IPS-20b (cell line): ENCODE results near the gene GBP1.
"Not testable (repeated sequence)": the region's sequence is repeated elsewhere in the genome, so short reads cannot be mapped to it uniquely, and the experiment has no call there.

Experiments used
- H3K27ac ChIP-seq: one replicate; pipeline ENCODE4 v1.5.1; 2013; ENCODE audit warnings: low read length
- H3K27me3 ChIP-seq: 2 replicates; pipeline ENCODE4 v1.6.1; 2013; ENCODE audit warnings: mild to moderate bottlenecking, low read length, inconsistent platforms; ENCODE audit not compliant: insufficient read depth
- H3K36me3 ChIP-seq: 2 replicates; pipeline ENCODE4 v1.6.1; 2013; ENCODE audit warnings: low read depth, mild to moderate bottlenecking, inconsistent platforms, low read length, moderate library complexity; ENCODE audit not compliant: insufficient read depth
- H3K4me1 ChIP-seq: 2 replicates; pipeline ENCODE4 v1.6.1; 2013; ENCODE audit warnings: mild to moderate bottlenecking, control low read depth, inconsistent platforms, low read length, moderate library complexity; ENCODE audit not compliant: insufficient read depth
- H3K4me3 ChIP-seq: 2 replicates; pipeline ENCODE4 v1.5.1; 2013; ENCODE audit warnings: mild to moderate bottlenecking, low read length, inconsistent platforms
- H3K9ac ChIP-seq: 2 replicates; pipeline ENCODE4 v1.6.1; 2013; ENCODE audit warnings: low read depth, mild to moderate bottlenecking, inconsistent platforms, low read length, moderate library complexity
- H3K9me3 ChIP-seq: 2 replicates; pipeline ENCODE4 v1.6.1; 2013; ENCODE audit warnings: mild to moderate bottlenecking, low read depth, low read length, inconsistent platforms; ENCODE audit not compliant: insufficient read depth

Gene GBP1

DNA sequence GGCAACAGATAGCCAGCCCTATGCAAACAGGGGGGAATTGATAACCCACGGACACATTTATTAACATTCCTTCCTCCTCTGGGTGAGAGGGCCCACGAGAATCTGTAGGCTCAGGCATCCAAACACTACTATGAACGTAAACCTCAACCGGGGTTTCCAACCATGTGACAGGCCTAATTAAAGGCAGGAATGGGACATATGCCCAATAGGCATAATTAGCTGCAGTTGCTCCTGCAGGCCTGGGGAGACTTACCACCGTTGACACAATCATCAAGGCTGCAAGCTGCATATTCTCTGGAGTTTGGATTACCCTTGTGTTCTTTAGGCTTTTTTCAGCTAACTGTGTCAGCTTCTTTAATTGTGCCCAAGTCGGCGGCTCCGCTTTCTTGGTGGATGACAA lies 22.2 kb upstream of the GBP1 start:
- Histone ChIP-seq H3K36me3 (no peaks in the 10 kb centered on the region), H3K4me3 (no peak overlapping the region), H3K4me1 (peaks cover 2% of the 10 kb centered on the region; the same call in 1 of the 2 replicates), H3K9ac (no peak overlapping the region), H3K9me3 (no peaks in the 10 kb centered on the region), H3K27ac (no peak overlapping the region), H3K27me3 (no peaks in the 10 kb centered on the region)

GRCh38 chr1:89085781-89086180 lies 20.8 kb upstream of the GBP1 start:
- H3K9me3 ChIP-seq = peaks cover 5% of the 10 kb centered on the region; the same call in 1 of the 2 replicates
- H3K4me1 ChIP-seq = peaks cover 2% of the 10 kb centered on the region; the same call in 1 of the 2 replicates
- H3K36me3 ChIP-seq = no peaks in the 10 kb centered on the region
- H3K4me3 ChIP-seq = no peak overlapping the region
- no peak overlapping the region for H3K9ac ChIP-seq
- H3K27me3 ChIP-seq = no peaks in the 10 kb centered on the region
- no peak overlapping the region for H3K27ac ChIP-seq

DNA sequence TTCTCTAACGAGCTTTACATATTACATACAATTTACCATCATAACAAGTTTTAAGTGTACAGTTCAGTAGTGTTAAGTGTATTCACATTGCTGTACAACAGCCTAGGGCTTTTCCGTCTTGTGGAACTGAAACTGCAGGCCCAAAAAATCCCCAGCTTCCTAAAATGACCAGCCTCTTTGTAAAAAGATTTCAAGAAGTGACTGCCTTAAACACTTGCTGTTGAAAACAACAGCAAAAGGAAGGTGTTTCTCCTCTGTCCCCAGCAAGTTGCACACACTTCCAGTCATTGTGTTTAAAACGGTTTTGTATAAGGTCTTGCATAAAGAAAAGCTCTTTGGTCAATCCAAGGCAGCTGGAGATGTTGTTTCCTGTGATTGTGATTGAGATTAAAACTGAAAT lies 16.0 kb upstream of the GBP1 start:
- H3K9ac ChIP-seq = no peak overlapping the region

DNA sequence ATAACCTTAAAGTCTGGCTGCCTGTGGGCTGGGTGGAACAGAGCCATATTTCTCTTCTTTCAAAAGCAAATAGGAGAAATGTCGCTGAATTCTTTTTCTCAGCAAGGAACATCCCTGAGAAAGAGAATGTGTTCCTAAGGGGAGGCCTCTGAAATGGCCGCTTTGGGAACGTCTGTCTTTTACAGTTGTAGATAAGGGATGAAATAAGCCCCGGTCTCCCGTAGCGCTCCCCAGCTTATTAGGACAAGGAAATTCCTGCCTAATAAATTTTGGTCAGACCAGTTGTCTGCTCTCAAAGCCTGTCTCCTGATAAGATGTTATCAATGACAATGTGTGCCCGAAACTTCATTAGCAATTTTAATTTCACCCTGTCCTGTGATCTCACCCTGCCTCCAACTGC lies 15.1 kb upstream of the GBP1 start:
- H3K4me3 ChIP-seq, H3K4me1 ChIP-seq, H3K27me3 ChIP-seq, H3K36me3 ChIP-seq, H3K27ac ChIP-seq, H3K9ac ChIP-seq: not testable (repeated sequence)
- peaks cover 15% of the 10 kb centered on the region for H3K9me3 ChIP-seq

More for the DNA sequence above, 16.0 kb upstream of the GBP1 start:
- Histone ChIP-seq H3K27me3 (no peaks in the 10 kb centered on the region), H3K4me3 (no peak overlapping the region), H3K4me1 (no peaks in the 10 kb centered on the region; the same call in 1 of the 2 replicates), H3K27ac (no peak overlapping the region), H3K36me3 (no peaks in the 10 kb centered on the region), H3K9me3 (peaks cover 15% of the 10 kb centered on the region)

- H3K4me3 ChIP-seq, H3K9ac ChIP-seq, H3K27me3 ChIP-seq, H3K27ac ChIP-seq, H3K4me1 ChIP-seq, H3K36me3 ChIP-seq, H3K9me3 ChIP-seq: not testable (repeated sequence)
These were observed 7.6 kb upstream of the GBP1 start for GRCh38 chr1:89072466-89073065.

GRCh38 chr1:89070509-89070908 lies 5.5 kb upstream of the GBP1 start:
- H3K36me3 ChIP-seq = no peaks in the 10 kb centered on the region
- no peak overlapping the region for H3K9ac ChIP-seq
- no peak overlapping the region for H3K27ac ChIP-seq
- H3K4me1 ChIP-seq = no peaks in the 10 kb centered on the region
- no peaks in the 10 kb centered on the region for H3K27me3 ChIP-seq
- no peaks in the 10 kb centered on the region for H3K9me3 ChIP-seq
- H3K4me3 ChIP-seq = no peak overlapping the region

GRCh38 chr1:89069951-89070350 lies 4.9 kb upstream of the GBP1 start:
- Histone ChIP-seq H3K27me3 (no peaks in the 10 kb centered on the region), H3K36me3 (no peaks in the 10 kb centered on the region), H3K9ac (no peak overlapping the region), H3K27ac (no peak overlapping the region), H3K4me1 (no peaks in the 10 kb centered on the region), H3K4me3 (no peak overlapping the region), H3K9me3 (no peaks in the 10 kb centered on the region)

GRCh38 chr1:89068291-89068690 lies 3.3 kb upstream of the GBP1 start:
- no peaks in the 10 kb centered on the region for H3K9me3 ChIP-seq
- H3K4me1 ChIP-seq = no peaks in the 10 kb centered on the region
- H3K36me3 ChIP-seq = no peaks in the 10 kb centered on the region
- no peaks in the 10 kb centered on the region for H3K27me3 ChIP-seq
- no peak overlapping the region for H3K4me3 ChIP-seq
- H3K9ac ChIP-seq = no peak overlapping the region
- H3K27ac ChIP-seq = no peak overlapping the region

GRCh38 chr1:89064632-89065031 lies 376 bp downstream of the GBP1 start:
- Histone ChIP-seq H3K9ac (no peak overlapping the region), H3K9me3 (no peaks in the 10 kb centered on the region), H3K4me1 (no peaks in the 10 kb centered on the region), H3K27me3 (no peaks in the 10 kb centered on the region), H3K27ac (no peak overlapping the region), H3K36me3 (no peaks in the 10 kb centered on the region), H3K4me3 (no peak overlapping the region)

GRCh38 chr1:89063094-89063493 lies 1.9 kb downstream of the GBP1 start:
- H3K27me3 ChIP-seq = no peaks in the 10 kb centered on the region
- no peaks in the 10 kb centered on the region for H3K4me1 ChIP-seq
- H3K9me3 ChIP-seq = no peaks in the 10 kb centered on the region
- no peak overlapping the region for H3K9ac ChIP-seq
- H3K4me3 ChIP-seq = no peak overlapping the region
- no peak overlapping the region for H3K27ac ChIP-seq
- no peaks in the 10 kb centered on the region for H3K36me3 ChIP-seq

DNA sequence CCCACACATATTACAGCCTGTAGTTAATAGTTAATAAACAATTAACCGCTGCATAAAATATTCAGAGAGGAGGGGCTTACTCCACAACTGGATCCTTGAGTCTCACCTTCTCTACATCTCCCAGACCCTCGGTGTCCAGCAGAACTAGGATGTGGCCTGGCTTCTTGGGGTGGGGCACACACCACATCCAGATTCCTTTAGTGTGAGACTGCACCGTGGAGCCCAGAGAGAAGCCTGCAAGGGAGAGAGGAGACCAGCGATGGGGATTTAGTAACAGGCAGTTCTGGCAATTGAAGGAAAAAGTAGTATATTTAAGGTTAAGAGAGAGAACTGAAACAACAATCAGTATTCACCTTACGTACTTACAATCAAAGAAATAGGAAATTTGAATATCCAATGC lies 4.9 kb downstream of the GBP1 start:
- Histone ChIP-seq H3K9ac (no peak overlapping the region), H3K4me3 (no peak overlapping the region), H3K9me3 (no peaks in the 10 kb centered on the region), H3K36me3 (no peaks in the 10 kb centered on the region), H3K27ac (no peak overlapping the region), H3K27me3 (no peaks in the 10 kb centered on the region), H3K4me1 (no peaks in the 10 kb centered on the region)

- Histone ChIP-seq H3K27me3 (no peaks in the 10 kb centered on the region), H3K4me3 (no peak overlapping the region), H3K27ac (no peak overlapping the region), H3K9ac (no peak overlapping the region), H3K36me3 (no peaks in the 10 kb centered on the region), H3K9me3 (no peaks in the 10 kb centered on the region), H3K4me1 (no peaks in the 10 kb centered on the region)
These were observed 13.1 kb downstream of the GBP1 start for GRCh38 chr1:89051955-89052312.
